ENCODE data around the gene TRIM9.

Gene TRIM9

GRCh38 chr14:51020024-51020710 is 74.7 kb downstream of the TRIM9 start:
- no peak for DNase-seq (ENCODE audit: low spot score)
- in situ Hi-C loops (cut with MboI; ENCODE audit: low sequenced_read_pairs, unreplicated experiment) = no loop called here
- no peak for TF ChIP-seq CTCF (IDR thresholded peaks at IDR 0.05; ENCODE audit: borderline replicate concordance, control extremely low read depth, extremely low read depth, insufficient read depth, missing control alignments)

- no peak for TF ChIP-seq CTCF (IDR thresholded peaks at IDR 0.05; ENCODE audit: borderline replicate concordance, control extremely low read depth, extremely low read depth, insufficient read depth, missing control alignments)
- DNase-seq (ENCODE audit: low spot score) = no peak
- in situ Hi-C loops (cut with MboI; ENCODE audit: low sequenced_read_pairs, unreplicated experiment) = no loop called here
Observed at GRCh38 chr14:51019089-51019488, 75.8 kb downstream of the TRIM9 start.

- TF ChIP-seq CTCF (IDR thresholded peaks at IDR 0.05; ENCODE audit: borderline replicate concordance, control extremely low read depth, extremely low read depth, insufficient read depth, missing control alignments) = no peak
- DNase-seq (ENCODE audit: low spot score) = no peak
- in situ Hi-C loops (cut with MboI; ENCODE audit: low sequenced_read_pairs, unreplicated experiment) = no loop called here
Observed at GRCh38 chr14:51018521-51018920, 76.4 kb downstream of the TRIM9 start.

- no peak for TF ChIP-seq CTCF (IDR thresholded peaks at IDR 0.05; ENCODE audit: borderline replicate concordance, control extremely low read depth, extremely low read depth, insufficient read depth, missing control alignments)
- in situ Hi-C loops (cut with MboI; ENCODE audit: low sequenced_read_pairs, unreplicated experiment) = no loop called here
- DNase-seq (ENCODE audit: low spot score) = no peak
Observed at GRCh38 chr14:51014625-51015024, 80.3 kb downstream of the TRIM9 start.

GRCh38 chr14:51014086-51014485 is 80.8 kb downstream of the TRIM9 start:
- no peak for TF ChIP-seq CTCF (IDR thresholded peaks at IDR 0.05; ENCODE audit: borderline replicate concordance, control extremely low read depth, extremely low read depth, insufficient read depth, missing control alignments)
- in situ Hi-C loops (cut with MboI; ENCODE audit: low sequenced_read_pairs, unreplicated experiment) = no loop called here
- no peak for DNase-seq (ENCODE audit: low spot score)

GRCh38 chr14:51012055-51012454 is 82.8 kb downstream of the TRIM9 start:
- no peak for TF ChIP-seq CTCF (IDR thresholded peaks at IDR 0.05; ENCODE audit: borderline replicate concordance, control extremely low read depth, extremely low read depth, insufficient read depth, missing control alignments)
- in situ Hi-C loops (cut with MboI; ENCODE audit: low sequenced_read_pairs, unreplicated experiment) = no loop called here
- no peak for DNase-seq (ENCODE audit: low spot score)
